Colon (tissue), 2 donors: Measurements from ENCODE around the gene CLDN17.

Experiments
- FAIRE-seq: peaks from 2 replicates; lab custom pipeline; 2012; peaks lifted over from hg19 to GRCh38; lab: Jason Lieb, UNC
- donor health status: control.
- donor health status: control.

The CLDN17 gene

GRCh38 chr21:30117631-30118030 lies 49.0 kb downstream of the CLDN17 start:
- FAIRE-seq, result no peak

- FAIRE-seq, result no peak
These were observed 50.1 kb downstream of the CLDN17 start for GRCh38 chr21:30116479-30116878.
